Ovary (tissue), 9 donors: Measurements from ENCODE around the gene IRF3. TPM values are rescaled to one million over a fixed set of nuclear protein-coding genes. Genes with fewer than 3 reads are reported as not detected.
A peak's percentile ranks its signal among the peaks of the same experiment; 100 is the strongest.

ENCODE experiments used
- DNase-seq, 5 donors: peaks; one replicate each; pipeline ENCODE4 v3.0.0-alpha.2; 2019 to 2020
- H3K27ac ChIP-seq, 2 donors: fragments of 200-600 bp; one replicate each; pipeline versions ENCODE4 v1.5.1 to v1.8.0; 2019 to 2022
- H3K27me3 ChIP-seq: fragments of 200-600 bp; one replicate; pipeline ENCODE4 v1.8.0; 2022
- H3K36me3 ChIP-seq: fragments of 200-600 bp; sonication (generic); one replicate; pipeline ENCODE4 v1.5.1; 2019
- H3K4me1 ChIP-seq: one replicate; pipeline ENCODE4 v1.8.1; 2013; ENCODE audit warnings: mild to moderate bottlenecking, moderate library complexity; ENCODE audit not compliant: insufficient read depth
- H3K4me3 ChIP-seq: fragments of 200-600 bp; sonication (generic); one replicate; pipeline ENCODE4 v1.5.1; 2017
- H3K9me3 ChIP-seq, 2 donors: fragments of 200-600 bp in 1 of 2; sonication (generic) in 1 of 2; one replicate each; pipeline versions ENCODE4 v1.5.1 to v1.8.1; 2013 to 2019; ENCODE audit warnings: mild to moderate bottlenecking in 1 of 2, moderate library complexity in 1 of 2
- EP300 ChIP-seq: sonication (generic); formaldehyde crosslinking; IDR thresholded peaks from one replicate; pipeline ENCODE4 v1.6.1; 2017; ENCODE audit warnings: antibody characterized with exemption
- POLR2A ChIP-seq: fragments of 450-650 bp; IDR thresholded peaks from one replicate; pipeline ENCODE4 v1.6.1; 2017; ENCODE audit warnings: antibody characterized with exemption, mild to moderate bottlenecking, moderate library complexity
- WGBS, 3 donors: extraction: QIAGEN DNeasy Blood & Tissue Kit in 1 of 3; methylation state at CpG; one replicate each; pipeline versions ENCODE4 v1.1.5 to v1.1.7; 2013 to 2017; 5-methylcytosine and 5-hydroxymethylcytosine counted together
- intact Hi-C, 4 donors: fragments of 100-400 bp; cut with DNase I; formaldehyde crosslinking; loops; one replicate each; pipeline versions ENCODE4 v1.11.0 to v1.15.1; 2022 to 2023
- polyA plus RNA-seq, 2 donors: library from polyadenylated mRNA; stranded (reverse); fragments of 200-250 nt in 1 of 2; fragments of 350-450 nt in 1 of 2; fragmentation: Illumina TruSeq in 1 of 2; extraction: RNeasy Lipid Tissue Mini Kit (QIAGEN cat#74804) in 1 of 2; gene quantifications; one replicate each; pipeline ENCODE4 v1.2.3, GENCODE V29; 2013 to 2014
- total RNA-seq, 7 donors: library from RNA; depleted of rRNA in 2 of 7; stranded (reverse); fragments of >200 nt in 2 of 7; fragmentation: NEBNext Ultra II Directional in 3 of 7; extraction: Animal tissue kit (Norgen Biotek cat#: 25700) in 3 of 7; gene quantifications; one replicate each; pipeline versions ENCODE4 v1.1.0 to v1.2.4, GENCODE V29; 2016 to 2023
- TF ChIP-seq, protein P1 (sequence below), 3 donors: fragments of 450-650 bp in 2 of 3; fragments of 200-600 bp in 1 of 3; IDR thresholded peaks; one replicate each; pipeline versions ENCODE4 v1.5.1 to v1.8.0; 2016 to 2022; ENCODE audit warnings: antibody characterized with exemption in 3 of 3, mild to moderate bottlenecking in 1 of 3
- donor health status: DM: no; HTN: no; CAD: no; lungs with moderate emphysema.
- donor health status: DM: no; HTN: no; CAD: no.
- donor health status: Bipolar disorder and iron deficiency.
- donor health status: DM: yes; HTN: yes; CAD: no.
- donor health status: DM: no; HTN: no; CAD: no.
- donor health status: DM: yes; HTN: yes; CAD: no.

Gene IRF3
- total and polyA plus RNA-seq, 9 donors, result 24.2 to 89.0 (median 69.5) TPM

DNA sequence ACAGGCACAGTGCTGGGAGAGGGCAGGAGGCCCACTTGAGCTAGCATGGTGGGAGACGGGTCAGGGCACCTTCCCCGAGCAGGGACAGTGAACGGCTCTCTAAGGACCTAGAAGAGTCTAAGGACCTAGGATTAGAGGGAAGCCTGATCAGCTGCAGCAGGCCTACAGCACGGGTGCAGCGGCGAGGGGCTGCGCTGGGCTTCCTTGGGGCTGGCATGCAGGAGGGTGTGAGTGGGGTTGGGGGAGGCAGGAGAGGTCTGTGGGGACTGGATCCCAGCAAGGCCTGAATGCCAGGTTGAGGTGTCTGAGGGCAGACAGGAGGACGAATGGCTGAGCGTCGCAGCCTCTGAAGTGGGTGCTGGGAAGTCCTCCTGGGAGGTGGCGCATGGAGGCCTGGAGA, 20.1 kb downstream of the IRF3 start:
- Histone ChIP-seq H3K4me3 (no peak overlapping the region), H3K27ac (no peak overlapping the region), H3K4me1 (peaks cover 5% of the 10 kb centered on the region), H3K9me3 (no peaks in the 10 kb centered on the region), H3K36me3 (no peaks in the 10 kb centered on the region), H3K27me3 (no peaks in the 10 kb centered on the region)
- TF ChIP-seq, protein P1, sequence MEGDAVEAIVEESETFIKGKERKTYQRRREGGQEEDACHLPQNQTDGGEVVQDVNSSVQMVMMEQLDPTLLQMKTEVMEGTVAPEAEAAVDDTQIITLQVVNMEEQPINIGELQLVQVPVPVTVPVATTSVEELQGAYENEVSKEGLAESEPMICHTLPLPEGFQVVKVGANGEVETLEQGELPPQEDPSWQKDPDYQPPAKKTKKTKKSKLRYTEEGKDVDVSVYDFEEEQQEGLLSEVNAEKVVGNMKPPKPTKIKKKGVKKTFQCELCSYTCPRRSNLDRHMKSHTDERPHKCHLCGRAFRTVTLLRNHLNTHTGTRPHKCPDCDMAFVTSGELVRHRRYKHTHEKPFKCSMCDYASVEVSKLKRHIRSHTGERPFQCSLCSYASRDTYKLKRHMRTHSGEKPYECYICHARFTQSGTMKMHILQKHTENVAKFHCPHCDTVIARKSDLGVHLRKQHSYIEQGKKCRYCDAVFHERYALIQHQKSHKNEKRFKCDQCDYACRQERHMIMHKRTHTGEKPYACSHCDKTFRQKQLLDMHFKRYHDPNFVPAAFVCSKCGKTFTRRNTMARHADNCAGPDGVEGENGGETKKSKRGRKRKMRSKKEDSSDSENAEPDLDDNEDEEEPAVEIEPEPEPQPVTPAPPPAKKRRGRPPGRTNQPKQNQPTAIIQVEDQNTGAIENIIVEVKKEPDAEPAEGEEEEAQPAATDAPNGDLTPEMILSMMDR (IDR thresholded peaks at IDR 0.05), result no peak
- TF ChIP-seq EP300 (no peak), POLR2A (no peak)
- DNase-seq, result no peak
- intact Hi-C loops, result no loop called here
- 86 to 89% (median 87%) methylated on average over 11 of the region's 11 CpGs for WGBS, 3 donors

DNA sequence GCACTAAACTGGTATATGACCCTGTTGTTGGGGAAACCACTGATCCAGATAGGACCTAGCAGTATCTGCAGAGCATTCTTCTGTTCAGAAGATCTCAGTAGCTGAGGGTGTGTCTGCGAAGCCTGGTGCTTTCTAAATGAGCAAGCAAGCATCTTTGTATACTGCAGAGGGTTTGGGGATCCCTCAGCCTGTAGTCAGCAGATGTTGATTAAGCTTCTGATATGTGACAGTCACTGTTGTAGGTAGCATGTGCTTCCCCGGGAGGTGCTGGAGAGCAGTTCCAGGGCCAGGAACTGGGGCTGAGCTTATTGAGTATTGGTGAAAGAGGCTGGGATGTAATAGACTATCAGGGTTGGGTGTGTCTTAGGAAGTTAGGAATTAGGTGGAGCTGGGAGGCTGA, 22.2 kb downstream of the IRF3 start:
- DNase-seq, result no peak
- no peaks in the 10 kb centered on the region for H3K27me3 ChIP-seq
- H3K4me1 ChIP-seq, result peaks cover 7% of the 10 kb centered on the region
- H3K36me3 ChIP-seq, result no peaks in the 10 kb centered on the region
- 68 to 80% (median 72%) methylated on average over 2 of the region's 2 CpGs for WGBS, 3 donors
- no peak overlapping the region for H3K27ac ChIP-seq
- intact Hi-C loops, result loop anchor here in 1 of 4 donors (2.0 to 5.0 kb wide), 2 partner anchors 21 to 34 kb away; partner anchors contain the start of genes BCL2L12, IRF3 and PRMT1
- no peaks in the 10 kb centered on the region for H3K9me3 ChIP-seq
- no peak overlapping the region for H3K4me3 ChIP-seq
- TF ChIP-seq POLR2A (no peak), EP300 (no peak)
- TF ChIP-seq, protein P1 (IDR thresholded peaks at IDR 0.05), result no peak

DNA sequence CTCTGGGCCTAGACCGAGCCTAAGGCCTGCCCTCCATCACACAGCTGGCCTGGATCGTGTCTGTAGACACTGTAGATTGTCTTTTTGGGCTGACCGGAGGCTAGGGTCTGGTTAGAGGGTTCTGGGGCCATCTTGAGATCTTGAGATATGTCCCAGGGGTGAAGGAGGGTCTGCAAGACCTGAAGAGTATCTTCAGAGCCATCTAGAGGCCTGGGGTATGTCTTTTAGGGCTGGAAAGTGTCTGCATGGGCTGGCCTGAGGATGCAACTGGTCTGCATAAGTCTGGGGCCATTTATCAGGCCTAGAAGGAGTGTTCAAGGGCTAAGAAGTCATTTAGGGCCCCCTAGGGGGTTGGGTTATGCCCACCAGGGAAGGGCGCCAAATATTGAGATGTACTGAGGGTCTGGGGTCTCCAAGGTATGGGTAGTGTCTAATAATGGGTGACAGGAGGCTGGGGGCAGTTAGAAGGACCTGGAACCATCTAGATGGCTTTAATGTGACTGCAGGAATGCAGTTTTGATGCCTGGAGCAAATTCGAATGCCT, 23.1 kb downstream of the IRF3 start:
- Histone ChIP-seq H3K36me3 (no peaks in the 10 kb centered on the region), H3K4me1 (peaks cover 12% of the 10 kb centered on the region), H3K27ac (peak overlapping the region; percentile 90 to 98), H3K9me3 (no peaks in the 10 kb centered on the region), H3K27me3 (no peaks in the 10 kb centered on the region), H3K4me3 (peak overlapping the region; percentile 93)
- intact Hi-C loops, result loop anchor here in 1 of 4 donors (2.0 to 5.0 kb wide), 2 partner anchors 22 to 35 kb away; partner anchors contain the start of genes BCL2L12, IRF3 and PRMT1
- TF ChIP-seq EP300, result no peak
- no peak for TF ChIP-seq POLR2A
- TF ChIP-seq, protein P1 (IDR thresholded peaks at IDR 0.05), result no peak
- peak in 1 of 5 donors; percentile 52 for DNase-seq
- 1 to 4% (median 3%) methylated on average over 5 of the region's 5 CpGs for WGBS, 3 donors

DNA sequence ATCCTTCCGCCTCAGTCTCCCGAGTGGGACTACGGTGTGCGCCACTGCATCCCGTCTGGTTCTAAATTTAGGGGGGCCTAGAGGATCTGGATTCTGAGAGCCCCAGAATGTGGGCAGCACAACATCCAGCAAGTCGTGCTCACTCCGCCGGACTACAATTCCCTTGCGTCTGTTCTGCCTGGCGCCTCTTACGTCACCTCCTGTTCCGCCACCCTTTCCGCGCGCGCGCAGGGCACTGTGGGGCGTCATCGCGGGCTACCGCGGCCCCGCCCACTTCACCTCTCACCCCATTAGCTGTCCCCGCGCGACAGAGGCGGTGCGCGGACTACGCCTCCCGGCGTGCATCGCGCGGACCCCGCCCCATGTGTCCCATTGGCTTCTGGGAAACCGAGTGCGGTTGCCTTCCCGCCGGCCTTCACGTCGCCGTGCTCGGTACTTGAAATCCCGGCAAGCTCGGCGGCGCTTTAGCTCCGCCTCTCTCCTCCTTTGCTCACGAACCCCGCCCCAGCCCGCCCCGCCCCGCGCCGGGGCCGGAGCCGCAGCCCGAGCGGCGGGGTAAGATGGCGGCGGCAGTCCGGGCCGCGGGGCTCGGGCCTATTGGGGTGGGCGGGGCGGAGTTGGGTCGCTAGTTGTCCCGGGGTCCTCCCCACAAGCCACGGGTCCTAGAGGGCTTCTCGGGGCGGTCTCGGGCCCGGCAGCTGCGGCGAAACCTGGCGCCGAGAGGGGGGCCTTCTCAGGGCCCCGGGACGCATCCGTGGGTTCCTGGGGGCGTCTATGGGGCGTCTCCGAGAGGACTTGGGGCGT, 23.8 kb downstream of the IRF3 start, which contains the start of gene SCAF1:
TSS of gene SCAF1 (plus strand) at position 522 of the 804 bp plus-strand sequence. CDS start 2,818 bp downstream, outside the sequence.
- 0 to 1% (median 1%) methylated on average over 50 to 87 of the region's 87 CpGs for WGBS, 3 donors

More for the DNA sequence above, 23.8 kb downstream of the IRF3 start, which contains the start of gene SCAF1:
- no peaks in the 10 kb centered on the region for H3K36me3 ChIP-seq
- TF ChIP-seq EP300 (peak; percentile 98), POLR2A (peak; percentile 93)
- TF ChIP-seq, protein P1 (IDR thresholded peaks at IDR 0.05), result no peak
- peaks cover 12% of the 10 kb centered on the region for H3K4me1 ChIP-seq
- intact Hi-C loops, result loop anchor here in 1 of 4 donors (2.0 to 5.0 kb wide), 2 partner anchors 23 to 35 kb away; partner anchors contain the start of genes BCL2L12, IRF3 and PRMT1
- DNase-seq, result peak; percentile 99 to 100 (median 99)
- no peaks in the 10 kb centered on the region for H3K9me3 ChIP-seq
- no peaks in the 10 kb centered on the region for H3K27me3 ChIP-seq
- H3K4me3 ChIP-seq, result peak within 1 kb of the TSS; percentile 93
- peak within 1 kb of the TSS; percentile 98 to 100 for H3K27ac ChIP-seq
